IMR-90 (cell line): Measurements from ENCODE around the gene OPCML. TPM values are rescaled to one million over a fixed set of nuclear protein-coding genes. Genes with fewer than 3 reads are reported as not detected.

Experiments used
- ATAC-seq: fragments of 200-7000 bp; cut with Tn5 transposase; 2 replicates; pipeline ENCODE4 v1.9.1; 2020; ENCODE audit warnings: low read depth, mild to moderate bottlenecking, moderate library complexity
- BruUV-seq: library from RNA; stranded (reverse); fragments of 400-500 nt; replicated peaks from 2 replicates; lab custom pipeline; 2021; lab: Mats Ljungman, UMichigan
- CTCF ChIA-PET: fragments of 300-600 bp; formaldehyde crosslinking; extraction: SDS; loops from one replicate; lab custom pipeline; 2021; ENCODE audit warnings: antibody characterized with exemption; lab: Yijun Ruan, JAX
- POLR2A ChIA-PET: fragments of 300-600 bp; sonication (Branson Sonifier 250); formaldehyde crosslinking; loops from one replicate; lab custom pipeline; 2022; ENCODE audit warnings: antibody characterized with exemption; ENCODE audit not compliant: unreplicated experiment; lab: Charles Lee
- DNase-seq: peaks from one replicate; pipeline ENCODE4 v3.0.0; 2013
- H2AFZ ChIP-seq: replicated peaks from 2 replicates; pipeline ENCODE3; 2013; ENCODE audit warnings: low read length, mild to moderate bottlenecking; ENCODE audit not compliant: poor library complexity
- H2AK5ac ChIP-seq: 2 replicates; pipeline ENCODE4 v1.6.1; 2013; ENCODE audit warnings: low read depth, low read length, inconsistent platforms
- H2AK9ac ChIP-seq: replicated peaks from 2 replicates; pipeline ENCODE3; 2013; ENCODE audit warnings: mild to moderate bottlenecking, low read depth, low read length, moderate library complexity; ENCODE audit not compliant: poor library complexity
- H2BK120ac ChIP-seq: 2 replicates; pipeline ENCODE4 v1.6.1; 2013; ENCODE audit warnings: low read depth, low read length, inconsistent platforms
- H2BK15ac ChIP-seq: 3 replicates; pipeline ENCODE4 v1.6.1; 2013; ENCODE audit warnings: low read depth, low read length, inconsistent platforms
- H2BK20ac ChIP-seq: 2 replicates; pipeline ENCODE4 v1.6.1; 2013; ENCODE audit warnings: low read depth, mild to moderate bottlenecking, inconsistent platforms, low read length, moderate library complexity
- H2BK5ac ChIP-seq: 2 replicates; pipeline ENCODE4 v1.6.1; 2013; ENCODE audit warnings: mild to moderate bottlenecking, low read depth, low read length, inconsistent platforms; ENCODE audit not compliant: poor library complexity, severe bottlenecking
- H3K14ac ChIP-seq: replicated peaks from 2 replicates; pipeline ENCODE4 v1.6.1; 2013; ENCODE audit warnings: low read depth, low read length, inconsistent platforms
- H3K18ac ChIP-seq: 2 replicates; pipeline ENCODE4 v1.6.1; 2013; ENCODE audit warnings: low read depth, low read length, control low read depth
- H3K23ac ChIP-seq: 2 replicates; pipeline ENCODE4 v1.6.1; 2013; ENCODE audit warnings: low read depth, low read length, inconsistent platforms
- H3K27ac ChIP-seq: 2 replicates; pipeline ENCODE4 v1.5.1; 2013; ENCODE audit warnings: mild to moderate bottlenecking, control low read depth, low read length; ENCODE audit not compliant: insufficient read depth
- H3K27me3 ChIP-seq: 2 replicates; pipeline ENCODE4 v1.6.1; 2013; ENCODE audit warnings: low read length; ENCODE audit not compliant: control insufficient read depth, insufficient read depth
- H3K36me3 ChIP-seq: 2 replicates; pipeline ENCODE4 v1.6.1; 2013; ENCODE audit warnings: low read length, mixed read lengths; ENCODE audit not compliant: control insufficient read depth, insufficient read depth
- H3K4ac ChIP-seq: 2 replicates; pipeline ENCODE4 v1.6.1; 2013; ENCODE audit warnings: low read depth, low read length, inconsistent platforms
- H3K4me1 ChIP-seq: 2 replicates; pipeline ENCODE4 v1.6.1; 2013; ENCODE audit warnings: low read length, mixed read lengths; ENCODE audit not compliant: control insufficient read depth, insufficient read depth
- H3K4me2 ChIP-seq: 2 replicates; pipeline ENCODE4 v1.6.1; 2013; ENCODE audit warnings: low read depth, mild to moderate bottlenecking, control low read depth, low read length, moderate library complexity
- H3K4me3 ChIP-seq: 2 replicates; pipeline ENCODE4 v1.5.1; 2013; ENCODE audit warnings: low read depth, mild to moderate bottlenecking, control low read depth, low read length, moderate library complexity; ENCODE audit not compliant: insufficient read depth
- H3K56ac ChIP-seq: 2 replicates; pipeline ENCODE4 v1.6.1; 2013; ENCODE audit warnings: low read length, inconsistent platforms; ENCODE audit not compliant: insufficient read depth; ENCODE audit errors: extremely low read depth
- H3K79me1 ChIP-seq, 2 experiments: 2 replicates each; pipeline ENCODE4 v1.6.1; 2013; ENCODE audit warnings: low read length in 2 of 2, inconsistent platforms in 1 of 2, low read depth in 1 of 2
- H3K9ac ChIP-seq: 2 replicates; pipeline ENCODE4 v1.6.1; 2013; ENCODE audit warnings: low read depth, low read length, control low read depth
- H3K9me1 ChIP-seq: 2 replicates; pipeline ENCODE4 v1.6.1; 2013; ENCODE audit warnings: low read length, inconsistent platforms; ENCODE audit not compliant: insufficient read depth
- H3K9me3 ChIP-seq: 2 replicates; pipeline ENCODE4 v1.6.1; 2013; ENCODE audit warnings: low read length; ENCODE audit not compliant: control insufficient read depth, insufficient read depth
- H4K20me1 ChIP-seq: 2 replicates; pipeline ENCODE4 v1.6.1; 2013; ENCODE audit warnings: low read length, inconsistent platforms; ENCODE audit not compliant: insufficient read depth
- H4K5ac ChIP-seq: 2 replicates; pipeline ENCODE4 v1.6.1; 2013; ENCODE audit warnings: mild to moderate bottlenecking, low read depth, low read length, control low read depth
- H4K8ac ChIP-seq, 2 experiments: 2 replicates each; pipeline ENCODE4 v1.6.1; 2013; ENCODE audit warnings: low read depth in 2 of 2, low read length in 2 of 2, control low read depth in 1 of 2, inconsistent platforms in 1 of 2
- H4K91ac ChIP-seq: 2 replicates; pipeline ENCODE4 v1.6.1; 2013; ENCODE audit warnings: low read depth, low read length, inconsistent platforms; ENCODE audit not compliant: insufficient read depth
- BHLHE40 ChIP-seq: fragments of 150-350 bp; IDR thresholded peaks from 2 replicates; pipeline ENCODE4 v1.6.1; 2016; ENCODE audit warnings: mild to moderate bottlenecking, low read depth, low read length
- CEBPB ChIP-seq: IDR thresholded peaks from 2 replicates; pipeline ENCODE4 v1.6.1; 2012; ENCODE audit warnings: low read depth, low read length, improper control_type of control experiment
- CHD1 ChIP-seq: IDR thresholded peaks from 2 replicates; pipeline ENCODE4 v1.6.1; 2012; ENCODE audit warnings: low read depth, low read length, improper control_type of control experiment
- CTCF ChIP-seq: conservative IDR thresholded peaks from 2 replicates; pipeline ENCODE4 v1.5.1; 2012; ENCODE audit warnings: mild to moderate bottlenecking, low read depth, low read length, improper control_type of control experiment
- FOS ChIP-seq: fragments of 150-350 bp; IDR thresholded peaks from 2 replicates; pipeline ENCODE4 v1.6.1; 2016; ENCODE audit warnings: low read depth, low read length
- MAFK ChIP-seq: IDR thresholded peaks from 2 replicates; pipeline ENCODE4 v1.6.1; 2012; ENCODE audit warnings: low read depth, low read length, improper control_type of control experiment
- MAZ ChIP-seq: IDR thresholded peaks from 2 replicates; pipeline ENCODE4 v1.6.1; 2012; ENCODE audit warnings: low read depth, mild to moderate bottlenecking, low read length, improper control_type of control experiment, moderate library complexity, borderline replicate concordance
- MXI1 ChIP-seq: IDR thresholded peaks from 2 replicates; pipeline ENCODE4 v1.6.1; 2012; ENCODE audit warnings: low read depth, mild to moderate bottlenecking, low read length, moderate library complexity, borderline replicate concordance
- NFE2L2 ChIP-seq: fragments of 150-350 bp; IDR thresholded peaks from 2 replicates; pipeline ENCODE4 v1.6.1; 2016; ENCODE audit warnings: low read depth, mild to moderate bottlenecking, low read length
- POLR2A ChIP-seq: IDR thresholded peaks from 2 replicates; pipeline ENCODE4 v1.6.1; 2012; ENCODE audit warnings: mild to moderate bottlenecking, low read depth, low read length
- RAD21 ChIP-seq: IDR thresholded peaks from 2 replicates; pipeline ENCODE4 v1.6.1; 2012; ENCODE audit warnings: low read length, improper control_type of control experiment
- RCOR1 ChIP-seq: IDR thresholded peaks from 2 replicates; pipeline ENCODE4 v1.6.1; 2012; ENCODE audit warnings: mild to moderate bottlenecking, low read length, improper control_type of control experiment; ENCODE audit not compliant: insufficient replicate concordance
- RFX5 ChIP-seq: IDR thresholded peaks from 2 replicates; pipeline ENCODE4 v1.8.0; 2012; ENCODE audit warnings: low read depth, mild to moderate bottlenecking, low read length, moderate library complexity
- SMC3 ChIP-seq: fragments of 150-350 bp; IDR thresholded peaks from 2 replicates; pipeline ENCODE4 v1.6.1; 2016; ENCODE audit warnings: low read depth, mild to moderate bottlenecking, antibody characterized with exemption, low read length, moderate library complexity
- USF2 ChIP-seq: fragments of 150-350 bp; IDR thresholded peaks from 2 replicates; pipeline ENCODE4 v1.6.1; 2017; ENCODE audit warnings: mild to moderate bottlenecking, antibody characterized with exemption, low read length, low read depth
- WGBS, 2 experiments: methylation state at CpG; one replicate each; pipeline versions ENCODE4 v1.1.5 to v1.1.7; 2013; ENCODE audit warnings: missing lambda C conversion rate in 2 of 2; ENCODE audit not compliant: insufficient read length in 1 of 2; ENCODE audit errors: extremely low coverage in 2 of 2; 5-methylcytosine and 5-hydroxymethylcytosine counted together
- dilution Hi-C: fragments of 300-500 bp; cut with HindIII; formaldehyde crosslinking; loops from one replicate; pipeline ENCODE4 v1.14.3; 2018; ENCODE audit warnings: low sequenced_read_pairs; ENCODE audit not compliant: unreplicated experiment
- in situ Hi-C: fragments of 300-500 bp; cut with MboI; formaldehyde crosslinking; loops from 3 replicates; pipeline ENCODE4 v1.14.3; 2019; ENCODE audit warnings: low sequenced_read_pairs, inconsistent platforms, mixed read lengths
- intact Hi-C: fragments of 100-400 bp; cut with micrococcal nuclease; formaldehyde crosslinking; loops from 2 replicates; pipeline ENCODE4 v1.10.0; 2022
- polyA plus RNA-seq, 3 experiments: library from polyadenylated mRNA; depleted of rRNA; stranded (reverse); fragments of >200 nt; gene quantifications; 2 replicates each; pipeline ENCODE4 v1.2.3, GENCODE V29; 2012; ENCODE audit warnings: low replicate concordance in 1 of 3
- total RNA-seq: library from RNA; depleted of rRNA; stranded (reverse); fragments of >200 nt; gene quantifications from 2 replicates; pipeline ENCODE4 v1.2.3, GENCODE V29; 2012
- TF ChIP-seq, protein P1 (sequence below): fragments of 150-350 bp; IDR thresholded peaks from 2 replicates; pipeline ENCODE4 v1.6.1; 2016; ENCODE audit warnings: low read depth, mild to moderate bottlenecking, low read length, moderate library complexity, borderline replicate concordance

Gene OPCML
- total and polyA plus RNA-seq, 2 of the 4 experiments (the other 2 are of a cell fraction) = under 0.01 to 2.6 TPM

GRCh38 chr11:133491680-133492383 lies 40.5 kb downstream of the OPCML start:
- intact Hi-C loops (no loop called here), in situ Hi-C loops (no loop called here), dilution Hi-C loops (no loop called here)
- Histone ChIP-seq H2BK120ac (no peak overlapping the region), H3K23ac (no peak overlapping the region), H3K9ac (no peak overlapping the region), H2BK20ac (no peak overlapping the region), H2BK15ac (no peak overlapping the region), H3K4ac (no peak overlapping the region), H3K4me3 (no peak overlapping the region), H3K4me2 (no peak overlapping the region), H3K27ac (no peak overlapping the region), H2BK5ac (no peak overlapping the region), H3K14ac (no peak overlapping the region), H4K5ac (no peak overlapping the region), H3K56ac (no peak overlapping the region), H3K27me3 (no peaks in the 10 kb centered on the region), H2AK5ac (no peak overlapping the region), H3K18ac (no peak overlapping the region), H3K36me3 (no peaks in the 10 kb centered on the region), H3K9me1 (no peaks in the 10 kb centered on the region), H3K79me1 (no peaks in the 10 kb centered on the region), H4K8ac (no peak overlapping the region), H4K91ac (no peak overlapping the region), H4K20me1 (no peaks in the 10 kb centered on the region), H2AFZ (no peak overlapping the region), H3K4me1 (no peaks in the 10 kb centered on the region), H3K9me3 (peaks cover 18% of the 10 kb centered on the region), H2AK9ac (peak overlapping the region; percentile 71)
- no TSS peak for BruUV-seq
- no peak for DNase-seq
- ChIA-PET POLR2A (no interaction called here), CTCF (no interaction called here)
- no peak for ATAC-seq
- no peak for TF ChIP-seq MXI1
- TF ChIP-seq CHD1 = no peak
- TF ChIP-seq RFX5 = no peak
- no peak for TF ChIP-seq CTCF
- TF ChIP-seq FOS = no peak
- TF ChIP-seq MAFK = no peak
- TF ChIP-seq, protein P1, sequence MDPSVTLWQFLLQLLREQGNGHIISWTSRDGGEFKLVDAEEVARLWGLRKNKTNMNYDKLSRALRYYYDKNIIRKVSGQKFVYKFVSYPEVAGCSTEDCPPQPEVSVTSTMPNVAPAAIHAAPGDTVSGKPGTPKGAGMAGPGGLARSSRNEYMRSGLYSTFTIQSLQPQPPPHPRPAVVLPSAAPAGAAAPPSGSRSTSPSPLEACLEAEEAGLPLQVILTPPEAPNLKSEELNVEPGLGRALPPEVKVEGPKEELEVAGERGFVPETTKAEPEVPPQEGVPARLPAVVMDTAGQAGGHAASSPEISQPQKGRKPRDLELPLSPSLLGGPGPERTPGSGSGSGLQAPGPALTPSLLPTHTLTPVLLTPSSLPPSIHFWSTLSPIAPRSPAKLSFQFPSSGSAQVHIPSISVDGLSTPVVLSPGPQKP = no peak
- TF ChIP-seq NFE2L2 = no peak
- no peak for TF ChIP-seq CEBPB
- no peak for TF ChIP-seq USF2
- TF ChIP-seq BHLHE40 = no peak
- TF ChIP-seq POLR2A = no peak
- no peak for TF ChIP-seq SMC3
- no peak for TF ChIP-seq MAZ
- no peak for TF ChIP-seq RAD21
- TF ChIP-seq RCOR1 = no peak
- WGBS, 2 experiments = 0% methylated on average over 1 of the region's 9 CpGs; no CpG with 5 or more reads in 1 of the 2 experiments
